ENCODE measurements around the gene PAQR5.

- TF ChIP-seq CTCF (IDR thresholded peaks at IDR 0.05) (no peak), POLR2A (IDR thresholded peaks at IDR 0.05) (no peak)
Measured at GRCh38 chr15:69373406-69373805, 74.7 kb downstream of the PAQR5 start.
